Measurements from ENCODE around the gene BIRC7. TPM values are rescaled to one million over a fixed set of nuclear protein-coding genes. Genes with fewer than 3 reads are reported as not detected.

BIRC7 gene
- total RNA-seq, 2 experiments from 2014 or later, result 0.42 TPM; not detected in 1

DNA sequence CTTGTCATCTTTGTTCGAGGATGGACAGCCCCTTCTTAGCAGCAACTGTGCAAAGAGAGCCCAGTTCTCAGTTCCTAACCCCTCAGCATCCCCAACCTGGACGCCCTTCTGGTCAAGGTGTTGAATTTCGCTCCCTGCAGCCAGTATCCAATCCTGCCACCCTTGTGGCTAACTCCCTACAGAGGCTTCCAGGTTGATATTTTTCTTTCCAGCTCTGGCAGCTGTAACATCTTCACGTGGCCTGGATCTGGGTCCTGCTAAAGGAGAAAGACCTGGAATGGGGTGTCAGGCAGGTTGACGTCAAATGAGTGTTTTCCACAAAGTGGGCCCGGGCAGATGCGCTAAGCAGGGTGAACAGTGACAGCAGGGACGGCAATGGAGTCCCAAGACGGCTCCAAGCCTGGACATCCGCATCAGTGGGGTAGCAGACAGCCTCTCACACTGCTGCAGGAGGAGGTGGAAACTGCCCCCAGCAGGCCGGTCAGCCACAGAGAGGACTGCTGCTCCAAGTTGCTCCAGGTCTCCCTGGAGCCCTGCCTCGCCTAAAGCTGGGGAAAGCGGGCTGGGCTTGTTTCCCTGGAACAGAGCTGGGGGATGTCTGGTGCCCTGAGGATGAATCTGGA, 18.7 kb upstream of the BIRC7 start:
- BruUV-seq (replicated peaks), result no TSS peak
- Histone ChIP-seq H3K27ac (ENCODE audit: low read depth, low read length, poor library complexity, severe bottlenecking) (peak overlapping the region; percentile 49), H4K20me1 (ENCODE audit: insufficient read depth, low read length) (peaks cover 19% of the 10 kb centered on the region), H3K9me2 (ENCODE audit: insufficient read depth, low read length) (no peaks in the 10 kb centered on the region), H3K4me1 (ENCODE audit: insufficient read depth, low read length, poor library complexity, severe bottlenecking) (peaks cover 23% of the 10 kb centered on the region), H3K36me3 (ENCODE audit: insufficient read depth, low read length) (peaks cover 37% of the 10 kb centered on the region), H3K4me2 (ENCODE audit: low read length) (peak overlapping the region; percentile 92), H3K79me2 (ENCODE audit: insufficient read depth, low read depth, low read length) (peaks cover 38% of the 10 kb centered on the region), H3K9me3 (ENCODE audit: low read length) (no peaks in the 10 kb centered on the region), H2AFZ (ENCODE audit: low read length) (peak overlapping the region; percentile 77; the same call in 1 of the 2 replicates), H3K4me3 (ENCODE audit: low read depth, low read length, poor library complexity, severe bottlenecking) (peak overlapping the region; percentile 100)
- CTCF ChIA-PET (ENCODE audit: unreplicated experiment), result interaction anchor here (0.5 to 1.0 kb wide), 2 partner anchors 18 to 1202 kb away, joined by 3 to 8 read pairs; no protein-coding TSS in a partner anchor
- no peak for DNase-seq (ENCODE audit: low spot score)
- no peak for TF ChIP-seq EZH2phosphoT487 (IDR thresholded peaks at IDR 0.05; ENCODE audit: borderline replicate concordance, low read depth, low read length)
- TF ChIP-seq, protein P1, sequence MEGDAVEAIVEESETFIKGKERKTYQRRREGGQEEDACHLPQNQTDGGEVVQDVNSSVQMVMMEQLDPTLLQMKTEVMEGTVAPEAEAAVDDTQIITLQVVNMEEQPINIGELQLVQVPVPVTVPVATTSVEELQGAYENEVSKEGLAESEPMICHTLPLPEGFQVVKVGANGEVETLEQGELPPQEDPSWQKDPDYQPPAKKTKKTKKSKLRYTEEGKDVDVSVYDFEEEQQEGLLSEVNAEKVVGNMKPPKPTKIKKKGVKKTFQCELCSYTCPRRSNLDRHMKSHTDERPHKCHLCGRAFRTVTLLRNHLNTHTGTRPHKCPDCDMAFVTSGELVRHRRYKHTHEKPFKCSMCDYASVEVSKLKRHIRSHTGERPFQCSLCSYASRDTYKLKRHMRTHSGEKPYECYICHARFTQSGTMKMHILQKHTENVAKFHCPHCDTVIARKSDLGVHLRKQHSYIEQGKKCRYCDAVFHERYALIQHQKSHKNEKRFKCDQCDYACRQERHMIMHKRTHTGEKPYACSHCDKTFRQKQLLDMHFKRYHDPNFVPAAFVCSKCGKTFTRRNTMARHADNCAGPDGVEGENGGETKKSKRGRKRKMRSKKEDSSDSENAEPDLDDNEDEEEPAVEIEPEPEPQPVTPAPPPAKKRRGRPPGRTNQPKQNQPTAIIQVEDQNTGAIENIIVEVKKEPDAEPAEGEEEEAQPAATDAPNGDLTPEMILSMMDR (conservative IDR thresholded peaks at IDR 0.05; ENCODE audit: low read length), result no peak
- intact Hi-C loops (cut with micrococcal nuclease; ENCODE audit: unreplicated experiment), result loop anchor here (5.0 kb wide), 1 partner anchor 55 kb away; the partner anchor contains the start of gene ARFGAP1
- POLR2A ChIA-PET, result no interaction called here

DNA sequence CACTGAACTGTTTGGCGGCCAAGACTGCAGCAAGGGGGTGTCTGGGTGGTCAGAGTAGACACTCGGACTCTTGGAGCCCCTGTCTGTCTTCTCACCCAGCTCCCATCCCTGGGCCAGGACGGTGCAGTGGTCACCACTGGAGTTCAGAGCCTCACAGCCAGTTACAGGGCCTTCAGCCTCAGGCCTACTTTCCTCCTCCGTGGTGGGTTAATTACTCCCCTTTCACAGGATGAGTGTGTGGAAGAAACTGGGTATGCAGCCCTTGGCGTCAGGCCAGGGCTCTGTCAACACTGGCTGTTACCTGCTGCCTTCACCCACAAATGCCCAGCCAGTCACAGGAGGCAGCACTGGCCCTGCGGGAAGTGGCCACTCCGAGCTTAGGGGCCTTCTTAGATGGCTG, 18.0 kb upstream of the BIRC7 start:
- ChIA-PET CTCF (ENCODE audit: unreplicated experiment) (interaction anchor here (1.0 kb wide), 1 partner anchor 17 kb away, joined by 3 read pairs; no protein-coding TSS in a partner anchor), POLR2A (no interaction called here)
- no TSS peak for BruUV-seq (replicated peaks)
- DNase-seq (ENCODE audit: low spot score), result no peak
- Histone ChIP-seq H3K79me2 (ENCODE audit: insufficient read depth, low read depth, low read length) (peaks cover 30% of the 10 kb centered on the region), H3K36me3 (ENCODE audit: insufficient read depth, low read length) (peaks cover 30% of the 10 kb centered on the region), H3K4me3 (ENCODE audit: low read depth, low read length, poor library complexity, severe bottlenecking) (no peak overlapping the region), H3K4me2 (ENCODE audit: low read length) (no peak overlapping the region), H3K9me2 (ENCODE audit: insufficient read depth, low read length) (no peaks in the 10 kb centered on the region), H2AFZ (ENCODE audit: low read length) (no peak overlapping the region), H3K4me1 (ENCODE audit: insufficient read depth, low read length, poor library complexity, severe bottlenecking) (peaks cover 23% of the 10 kb centered on the region), H3K9me3 (ENCODE audit: low read length) (no peaks in the 10 kb centered on the region), H4K20me1 (ENCODE audit: insufficient read depth, low read length) (peaks cover 19% of the 10 kb centered on the region; the same call in 1 of the 2 replicates), H3K27ac (ENCODE audit: low read depth, low read length, poor library complexity, severe bottlenecking) (no peak overlapping the region)
- TF ChIP-seq, protein P1 (conservative IDR thresholded peaks at IDR 0.05; ENCODE audit: low read length), result no peak
- no peak for TF ChIP-seq EZH2phosphoT487 (IDR thresholded peaks at IDR 0.05; ENCODE audit: borderline replicate concordance, low read depth, low read length)
- intact Hi-C loops (cut with micrococcal nuclease; ENCODE audit: unreplicated experiment), result loop anchor here (5.0 kb wide), 1 partner anchor 55 kb away; the partner anchor contains the start of gene ARFGAP1

Measured in OCI-LY7 (cell line).